ES-I3 (cell line): Measurements from ENCODE around the gene TCF7L1.
A peak's percentile ranks its signal among the peaks of the same experiment; 100 is the strongest.

Source experiments
- H3K36me3 ChIP-seq: 2 replicates; pipeline ENCODE4 v1.6.1; 2013; ENCODE audit warnings: mild to moderate bottlenecking, low read length, control low read depth, moderate library complexity; ENCODE audit not compliant: insufficient read depth
- H3K4me1 ChIP-seq: 2 replicates; pipeline ENCODE4 v1.6.1; 2013; ENCODE audit warnings: mild to moderate bottlenecking, control low read depth, low read length; ENCODE audit not compliant: insufficient read depth
- H3K9ac ChIP-seq: 2 replicates; pipeline ENCODE4 v1.6.1; 2013; ENCODE audit warnings: low read depth, mild to moderate bottlenecking, low read length, moderate library complexity
- H3K9me3 ChIP-seq: 2 replicates; pipeline ENCODE4 v1.6.1; 2013; ENCODE audit warnings: mild to moderate bottlenecking, low read length, moderate library complexity; ENCODE audit not compliant: control insufficient read depth, insufficient read depth

Gene TCF7L1, protein sequence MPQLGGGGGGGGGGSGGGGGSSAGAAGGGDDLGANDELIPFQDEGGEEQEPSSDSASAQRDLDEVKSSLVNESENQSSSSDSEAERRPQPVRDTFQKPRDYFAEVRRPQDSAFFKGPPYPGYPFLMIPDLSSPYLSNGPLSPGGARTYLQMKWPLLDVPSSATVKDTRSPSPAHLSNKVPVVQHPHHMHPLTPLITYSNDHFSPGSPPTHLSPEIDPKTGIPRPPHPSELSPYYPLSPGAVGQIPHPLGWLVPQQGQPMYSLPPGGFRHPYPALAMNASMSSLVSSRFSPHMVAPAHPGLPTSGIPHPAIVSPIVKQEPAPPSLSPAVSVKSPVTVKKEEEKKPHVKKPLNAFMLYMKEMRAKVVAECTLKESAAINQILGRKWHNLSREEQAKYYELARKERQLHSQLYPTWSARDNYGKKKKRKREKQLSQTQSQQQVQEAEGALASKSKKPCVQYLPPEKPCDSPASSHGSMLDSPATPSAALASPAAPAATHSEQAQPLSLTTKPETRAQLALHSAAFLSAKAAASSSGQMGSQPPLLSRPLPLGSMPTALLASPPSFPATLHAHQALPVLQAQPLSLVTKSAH

DNA sequence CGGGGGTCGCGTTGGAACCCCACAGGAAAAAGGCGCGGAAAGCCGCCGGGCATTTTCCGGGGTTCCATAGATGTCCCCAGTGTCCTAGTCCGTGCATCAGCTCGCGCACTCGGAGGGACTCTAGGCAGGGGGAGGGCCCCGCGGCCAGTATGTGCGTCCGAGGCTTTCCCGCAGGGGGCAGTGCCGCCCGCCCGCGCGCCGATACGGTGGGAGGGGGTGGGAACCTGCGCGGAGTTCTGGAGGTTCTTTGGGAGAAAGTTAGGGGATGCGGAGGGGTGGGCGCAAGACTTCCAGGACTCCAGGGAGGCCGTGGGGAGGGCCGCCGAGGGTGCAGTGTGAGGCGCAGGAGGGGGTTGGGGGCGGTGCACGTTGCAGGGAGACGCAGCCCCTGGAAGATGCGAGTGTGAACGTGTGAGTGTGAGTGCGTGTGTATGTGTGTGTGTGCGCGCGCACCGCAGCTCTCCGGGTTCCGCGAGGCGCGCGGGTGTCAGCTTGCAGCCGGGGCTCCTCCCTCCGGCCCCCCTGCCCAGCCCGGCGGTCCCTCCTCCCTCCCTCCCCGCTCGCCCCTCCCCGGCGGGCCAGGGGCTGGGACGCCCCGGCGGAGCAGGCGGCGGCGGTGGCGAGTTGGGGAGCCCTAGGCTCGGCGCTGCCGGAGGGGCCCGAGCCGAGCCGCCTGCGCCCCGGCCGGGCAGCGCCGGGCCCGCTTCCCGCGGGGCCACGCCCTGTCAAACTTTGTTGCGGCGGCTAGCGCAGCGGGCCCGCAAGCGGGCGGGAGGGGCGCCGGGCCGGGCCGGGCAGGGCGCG is at the start of gene TCF7L1:
TCF7L1 (plus strand) TSS at position 559 of the 804 bp plus-strand sequence. CDS start 293 bp downstream, outside the sequence.
- H3K9ac ChIP-seq, result peak within 1 kb of the TSS; percentile 88
- peaks cover 14% of the 10 kb centered on the region for H3K4me1 ChIP-seq
- H3K36me3 ChIP-seq, result peaks cover 4% of the 10 kb centered on the region; the same call in 1 of the 2 replicates

DNA sequence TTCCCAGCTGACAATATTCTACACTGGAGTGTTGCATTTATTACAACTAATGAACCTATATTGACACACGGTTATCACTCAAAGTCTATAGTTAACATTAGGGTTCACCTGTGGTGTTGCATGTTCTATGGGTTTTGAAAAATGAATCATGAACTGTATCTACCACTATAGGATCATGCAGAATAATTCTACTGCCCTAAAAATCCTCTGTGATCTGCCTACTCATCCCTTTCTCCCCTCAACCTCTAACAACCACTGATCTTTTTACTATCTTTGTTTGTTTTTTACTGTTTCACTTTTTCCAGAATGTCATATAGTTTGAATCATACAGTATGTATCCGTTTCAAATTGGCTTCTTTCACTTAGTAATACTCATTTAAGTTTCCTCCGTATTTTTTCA is 47.6 kb upstream of the TCF7L1 start:
- Histone ChIP-seq H3K9me3 (peaks cover 8% of the 10 kb centered on the region; the same call in 1 of the 2 replicates), H3K4me1 (peaks cover 15% of the 10 kb centered on the region), H3K36me3 (no peaks in the 10 kb centered on the region), H3K9ac (no peak overlapping the region)

More for the DNA sequence above, at the start of gene TCF7L1:
- no peaks in the 10 kb centered on the region for H3K9me3 ChIP-seq

DNA sequence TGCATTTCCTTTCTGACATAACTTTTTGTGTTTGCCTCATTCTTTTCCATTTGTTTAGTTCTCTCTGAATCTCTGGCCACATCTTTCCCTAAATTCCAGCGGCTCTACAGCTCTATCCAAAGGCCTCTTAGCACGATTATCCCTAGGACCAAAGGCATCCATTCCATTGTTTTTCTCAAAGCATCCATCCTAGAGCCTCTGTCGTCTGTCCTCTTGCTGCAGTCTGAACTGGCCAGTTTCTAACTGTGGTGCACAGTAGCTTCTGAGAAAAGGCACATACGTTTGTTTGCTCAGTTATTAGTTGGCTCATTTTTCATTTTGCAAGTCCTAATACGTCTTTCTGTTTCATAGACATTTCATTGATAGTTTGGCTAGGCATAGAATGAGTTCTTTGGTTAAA is 45.7 kb upstream of the TCF7L1 start:
- H3K36me3 ChIP-seq, result no peaks in the 10 kb centered on the region; the same call in 1 of the 2 replicates
- no peak overlapping the region for H3K9ac ChIP-seq
- H3K9me3 ChIP-seq, result 0 out of 2 replicates have a peak, but pooled peaks cover 4% of the 10 kb centered on the region
- peaks cover 15% of the 10 kb centered on the region for H3K4me1 ChIP-seq

DNA sequence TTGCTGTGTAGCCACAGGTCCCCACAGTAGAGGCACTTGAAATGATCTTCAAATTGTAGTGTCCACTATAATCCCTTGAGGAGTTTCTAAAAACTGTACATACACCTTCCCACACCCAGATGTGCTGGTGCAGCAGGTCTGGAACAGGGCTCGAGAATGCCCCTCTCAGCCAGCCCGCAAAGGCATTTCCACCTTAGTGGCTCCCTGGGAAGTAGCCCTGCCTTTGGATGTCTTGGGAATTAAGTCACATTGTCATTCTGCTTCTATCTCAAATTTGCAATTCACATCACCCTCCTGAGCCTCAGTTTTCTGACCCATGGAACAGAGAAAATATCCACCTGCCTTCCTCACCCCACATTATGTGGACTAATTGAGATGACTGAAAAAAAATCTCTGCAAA is 44.3 kb upstream of the TCF7L1 start:
- 0 out of 2 replicates have a peak, but pooled peaks cover 4% of the 10 kb centered on the region for H3K9me3 ChIP-seq
- peaks cover 15% of the 10 kb centered on the region for H3K4me1 ChIP-seq
- H3K9ac ChIP-seq, result no peak overlapping the region
- no peaks in the 10 kb centered on the region; the same call in 1 of the 2 replicates for H3K36me3 ChIP-seq

DNA sequence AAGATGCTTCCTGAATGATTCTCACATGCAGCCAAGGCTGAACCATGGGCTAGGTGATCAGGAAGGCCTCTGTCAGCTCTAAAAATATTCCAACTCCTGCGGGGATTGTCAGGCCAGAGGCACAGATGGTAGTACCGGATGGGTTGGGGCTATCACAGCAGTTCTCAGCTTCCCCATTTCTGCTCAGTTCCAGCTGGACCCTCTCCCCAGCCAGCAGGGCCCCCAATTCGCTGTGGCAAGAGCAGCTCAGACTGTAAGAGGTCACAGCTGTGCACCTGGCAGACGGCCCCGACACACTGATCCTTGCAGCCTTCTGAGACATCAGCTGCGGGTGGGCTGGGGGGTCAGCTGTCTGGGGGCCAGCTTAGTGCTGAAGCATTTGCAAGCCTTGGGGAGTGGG is 43.6 kb upstream of the TCF7L1 start:
- H3K9ac ChIP-seq, result no peak overlapping the region
- H3K4me1 ChIP-seq, result peaks cover 15% of the 10 kb centered on the region
- H3K36me3 ChIP-seq, result no peaks in the 10 kb centered on the region; the same call in 1 of the 2 replicates
- 0 out of 2 replicates have a peak, but pooled peaks cover 4% of the 10 kb centered on the region for H3K9me3 ChIP-seq

DNA sequence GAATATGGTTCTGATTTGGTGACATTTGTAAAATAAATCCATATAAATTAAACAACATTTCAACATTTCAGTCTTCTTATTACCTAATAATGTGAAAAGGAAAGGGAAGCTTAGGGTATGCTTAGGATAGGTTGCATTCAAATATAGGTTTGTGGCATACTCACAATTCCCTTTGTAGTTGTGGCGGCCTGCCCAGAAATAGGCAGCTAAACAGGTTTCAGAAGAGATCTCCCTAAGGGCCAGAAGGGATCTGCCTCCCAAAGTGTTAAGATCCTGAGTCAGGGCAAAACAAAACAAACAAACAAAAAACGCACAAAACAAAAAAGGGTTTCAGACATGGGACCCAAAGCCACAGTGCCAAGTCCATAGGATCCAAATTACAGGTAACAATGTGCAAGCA is 41.4 kb upstream of the TCF7L1 start:
- H3K9me3 ChIP-seq, result 0 out of 2 replicates have a peak, but pooled peaks cover 4% of the 10 kb centered on the region
- no peaks in the 10 kb centered on the region; the same call in 1 of the 2 replicates for H3K36me3 ChIP-seq
- H3K9ac ChIP-seq, result no peak overlapping the region
- peaks cover 15% of the 10 kb centered on the region for H3K4me1 ChIP-seq

DNA sequence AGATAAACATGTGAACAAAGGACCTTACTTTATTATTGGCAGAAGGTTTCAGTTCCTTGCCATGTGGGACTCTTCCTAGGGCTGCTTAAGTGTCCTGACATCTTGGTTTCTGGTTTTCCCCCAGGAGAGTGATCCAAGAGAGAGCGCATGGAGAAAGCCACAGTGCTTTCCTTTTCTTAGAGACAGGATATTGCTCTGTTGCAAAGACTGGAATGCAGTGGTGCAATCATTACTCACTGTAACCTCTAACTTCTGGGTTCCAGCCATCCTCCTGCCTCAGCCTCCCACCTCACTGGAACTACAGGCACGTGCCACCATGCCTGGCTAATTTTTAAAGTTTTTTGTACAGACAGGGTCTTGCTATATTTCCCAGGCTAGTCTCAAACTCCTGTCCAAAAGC is 38.1 kb upstream of the TCF7L1 start:
- no peaks in the 10 kb centered on the region; the same call in 1 of the 2 replicates for H3K36me3 ChIP-seq
- H3K9me3 ChIP-seq, result 0 out of 2 replicates have a peak, but pooled peaks cover 4% of the 10 kb centered on the region
- H3K4me1 ChIP-seq, result peaks cover 3% of the 10 kb centered on the region; the same call in 1 of the 2 replicates
- H3K9ac ChIP-seq, result no peak overlapping the region

DNA sequence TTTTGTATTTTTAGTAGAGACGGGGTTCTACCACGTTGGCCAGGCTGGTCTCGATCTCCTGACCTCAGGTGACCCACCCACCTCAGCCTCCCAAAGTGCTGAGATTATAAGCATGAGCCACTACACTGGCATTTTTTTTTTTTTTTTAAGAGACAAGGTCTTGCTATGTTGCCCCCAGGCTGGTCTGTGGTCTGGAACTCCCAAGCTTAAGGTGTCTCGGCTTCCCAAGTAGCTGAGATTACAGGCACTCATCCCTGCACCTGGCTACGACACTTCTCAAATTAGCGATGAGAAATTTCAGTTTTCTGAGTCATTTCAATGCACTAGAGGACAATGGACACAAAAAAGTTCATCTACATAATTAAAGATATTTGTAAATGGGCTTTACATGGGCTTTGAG is 36.6 kb upstream of the TCF7L1 start:
- H3K9me3 ChIP-seq, result 0 out of 2 replicates have a peak, but pooled peaks cover 4% of the 10 kb centered on the region
- no peak overlapping the region for H3K9ac ChIP-seq

DNA sequence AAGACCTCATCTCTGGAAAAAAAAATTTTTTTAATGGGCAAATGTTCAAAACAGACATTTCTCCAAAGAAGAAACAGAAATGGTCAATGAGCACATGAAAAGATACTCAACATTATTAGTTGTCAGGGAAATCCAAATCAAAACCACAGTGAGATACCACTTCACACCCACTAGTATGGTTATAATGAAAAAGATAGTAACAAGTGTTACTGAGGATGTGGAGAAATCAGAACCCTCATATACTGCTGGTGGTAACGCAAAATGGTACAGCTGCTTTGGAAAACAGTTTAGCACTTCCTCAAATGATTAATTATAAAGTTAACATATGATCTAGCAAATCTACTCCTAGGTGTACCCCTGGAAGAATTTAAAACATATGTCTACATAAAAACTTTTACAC is 29.0 kb upstream of the TCF7L1 start:
- Histone ChIP-seq H3K4me1 (no peaks in the 10 kb centered on the region), H3K9ac (no peak overlapping the region), H3K36me3 (no peaks in the 10 kb centered on the region), H3K9me3 (no peaks in the 10 kb centered on the region)

More for the DNA sequence above, 36.6 kb upstream of the TCF7L1 start:
- Histone ChIP-seq H3K4me1 (no peaks in the 10 kb centered on the region), H3K36me3 (no peaks in the 10 kb centered on the region; the same call in 1 of the 2 replicates)

DNA sequence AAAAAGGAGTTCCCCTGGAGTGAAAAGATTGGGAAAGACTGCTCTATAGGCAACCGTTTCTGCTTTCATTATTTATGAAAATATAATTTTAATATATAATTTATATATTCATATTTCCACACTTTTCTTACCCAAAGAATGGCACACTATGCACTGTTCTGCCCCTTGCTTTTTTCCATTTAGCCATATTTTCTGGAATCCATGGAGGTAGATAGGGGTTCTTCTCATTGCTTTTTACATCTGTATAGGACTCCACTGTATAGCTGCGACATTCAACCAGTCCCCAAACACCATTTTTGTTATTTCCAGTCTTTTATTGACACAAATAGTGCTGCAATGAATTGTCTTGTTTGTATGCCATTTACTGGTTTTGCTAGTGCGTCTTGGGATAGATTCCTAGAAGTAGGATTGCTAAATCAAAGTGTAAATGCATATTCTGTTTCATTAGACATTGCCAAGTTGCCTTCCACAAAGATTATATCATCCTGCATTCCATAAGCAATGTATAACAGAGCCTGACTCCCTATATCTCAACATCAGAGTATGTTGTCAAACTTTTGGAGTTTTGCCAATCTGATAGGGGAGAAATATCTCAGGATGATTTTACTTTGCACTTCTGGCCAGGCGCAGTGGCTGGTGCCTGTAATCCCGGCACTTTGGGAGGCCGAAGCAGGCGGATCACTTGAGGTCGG is 26.6 kb upstream of the TCF7L1 start:
- H3K9me3 ChIP-seq, result no peaks in the 10 kb centered on the region
- no peak overlapping the region for H3K9ac ChIP-seq
- no peaks in the 10 kb centered on the region for H3K4me1 ChIP-seq
- no peaks in the 10 kb centered on the region for H3K36me3 ChIP-seq

DNA sequence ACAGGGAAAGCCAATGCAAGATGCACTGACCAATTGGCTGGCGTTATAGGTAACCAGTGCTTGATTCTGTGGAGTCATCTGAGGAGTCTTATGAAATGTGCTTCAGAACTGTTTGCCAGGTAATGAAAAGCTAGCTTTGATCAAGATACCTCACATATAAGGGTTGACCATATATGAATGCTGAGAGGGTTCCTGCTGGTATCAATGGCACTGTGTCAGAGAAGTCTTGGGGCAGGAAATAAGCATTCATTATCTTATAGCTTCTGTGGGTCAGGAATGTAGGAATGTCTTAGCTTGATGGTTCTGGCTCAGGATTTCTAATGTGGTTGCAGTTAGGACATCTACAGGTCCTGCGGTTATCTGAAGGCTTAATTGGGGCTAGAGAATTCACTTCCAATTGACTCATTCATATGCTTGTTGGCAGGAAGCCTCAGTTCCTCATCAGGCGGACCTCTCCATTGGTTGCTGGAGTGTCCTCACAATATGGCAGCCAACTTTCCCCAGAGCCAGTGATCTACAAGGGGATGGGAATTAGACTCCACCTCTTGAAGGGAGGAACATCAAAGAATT is 22.1 kb upstream of the TCF7L1 start:
- Histone ChIP-seq H3K9me3 (no peaks in the 10 kb centered on the region), H3K4me1 (no peaks in the 10 kb centered on the region), H3K36me3 (no peaks in the 10 kb centered on the region), H3K9ac (no peak overlapping the region)

DNA sequence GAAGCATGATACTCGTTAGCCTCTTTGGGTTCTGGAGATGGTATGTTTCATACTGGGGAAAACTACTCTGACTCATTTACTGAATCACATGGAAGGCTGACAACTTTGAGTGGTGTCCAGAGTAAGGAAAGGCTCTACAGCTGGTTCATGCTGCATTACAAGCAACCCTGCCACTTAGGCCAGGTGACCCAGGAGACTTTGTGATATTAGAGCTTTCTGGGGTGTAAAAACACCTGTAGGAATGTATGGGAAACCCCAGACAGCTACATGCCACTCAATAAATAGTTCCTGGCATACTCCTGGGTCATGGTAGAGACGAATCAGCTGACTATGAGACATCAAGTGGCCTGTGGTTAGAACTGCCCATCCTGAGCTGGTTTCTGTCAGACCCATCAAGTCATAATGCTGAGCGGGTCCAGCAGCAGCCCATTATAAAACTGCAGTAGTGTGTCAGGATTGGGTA is 21.3 kb upstream of the TCF7L1 start:
- no peaks in the 10 kb centered on the region for H3K4me1 ChIP-seq
- H3K9ac ChIP-seq, result no peak overlapping the region
- H3K36me3 ChIP-seq, result no peaks in the 10 kb centered on the region
- H3K9me3 ChIP-seq, result no peaks in the 10 kb centered on the region

DNA sequence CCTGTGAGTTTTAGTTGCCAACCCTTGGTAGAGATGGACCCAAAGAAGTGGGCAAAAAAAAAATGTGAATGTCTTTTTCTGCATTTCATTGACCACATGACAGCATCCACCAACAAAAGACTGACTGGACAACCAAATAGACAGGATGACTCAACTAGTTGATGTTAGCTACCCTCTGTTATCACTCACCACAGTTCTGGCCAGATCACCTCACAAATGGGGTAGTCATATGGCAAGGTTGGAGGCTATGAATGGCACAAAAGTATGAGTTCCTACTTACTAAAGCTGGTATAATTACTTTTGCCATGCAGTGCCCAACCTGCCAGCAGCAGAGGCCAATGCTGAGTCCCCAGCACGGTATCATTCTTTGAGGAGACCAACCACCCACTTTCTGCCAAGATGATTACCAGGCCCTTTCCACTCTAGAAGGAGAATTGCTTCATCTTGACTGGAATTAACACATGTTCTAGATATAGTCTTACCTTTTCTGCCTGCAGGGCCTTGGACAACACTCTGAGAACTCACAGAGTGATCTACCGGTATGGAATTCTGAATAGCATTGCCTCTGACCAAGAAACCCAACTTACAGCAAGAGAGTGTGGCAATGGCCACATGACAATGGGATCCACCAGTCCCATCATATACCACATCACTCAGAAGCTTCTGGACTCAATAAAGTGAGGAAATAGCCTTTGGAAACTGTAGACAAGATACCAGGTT is 20.1 kb upstream of the TCF7L1 start:
- H3K4me1 ChIP-seq, result no peaks in the 10 kb centered on the region
- no peaks in the 10 kb centered on the region for H3K9me3 ChIP-seq
- no peaks in the 10 kb centered on the region for H3K36me3 ChIP-seq
- H3K9ac ChIP-seq, result no peak overlapping the region
